Suprapubic skin (tissue), 4 donors: ENCODE data around the gene CDH4.

Experiments used
- POLR2A ChIP-seq, 2 donors: fragments of 450-650 bp; IDR thresholded peaks; one replicate each; pipeline ENCODE4 v1.6.1; 2017; ENCODE audit warnings: antibody characterized with exemption in 2 of 2, mild to moderate bottlenecking in 2 of 2, moderate library complexity in 2 of 2
- POLR2AphosphoS5 ChIP-seq, 3 donors: sonication (generic); formaldehyde crosslinking; IDR thresholded peaks; one replicate each; pipeline ENCODE4 v1.6.1; 2017; ENCODE audit warnings: antibody characterized with exemption in 3 of 3
- TF ChIP-seq, protein P1 (sequence below), 2 donors: fragments of 200-600 bp in 1 of 2; fragments of 450-650 bp in 1 of 2; sonication (generic) in 1 of 2; IDR thresholded peaks; one replicate each; pipeline ENCODE4 v1.5.1; 2016 to 2019; ENCODE audit warnings: antibody characterized with exemption in 2 of 2, mild to moderate bottlenecking in 1 of 2, moderate library complexity in 1 of 2

- TF ChIP-seq POLR2AphosphoS5 (IDR thresholded peaks at IDR 0.05), result no peak
- TF ChIP-seq, protein P1, sequence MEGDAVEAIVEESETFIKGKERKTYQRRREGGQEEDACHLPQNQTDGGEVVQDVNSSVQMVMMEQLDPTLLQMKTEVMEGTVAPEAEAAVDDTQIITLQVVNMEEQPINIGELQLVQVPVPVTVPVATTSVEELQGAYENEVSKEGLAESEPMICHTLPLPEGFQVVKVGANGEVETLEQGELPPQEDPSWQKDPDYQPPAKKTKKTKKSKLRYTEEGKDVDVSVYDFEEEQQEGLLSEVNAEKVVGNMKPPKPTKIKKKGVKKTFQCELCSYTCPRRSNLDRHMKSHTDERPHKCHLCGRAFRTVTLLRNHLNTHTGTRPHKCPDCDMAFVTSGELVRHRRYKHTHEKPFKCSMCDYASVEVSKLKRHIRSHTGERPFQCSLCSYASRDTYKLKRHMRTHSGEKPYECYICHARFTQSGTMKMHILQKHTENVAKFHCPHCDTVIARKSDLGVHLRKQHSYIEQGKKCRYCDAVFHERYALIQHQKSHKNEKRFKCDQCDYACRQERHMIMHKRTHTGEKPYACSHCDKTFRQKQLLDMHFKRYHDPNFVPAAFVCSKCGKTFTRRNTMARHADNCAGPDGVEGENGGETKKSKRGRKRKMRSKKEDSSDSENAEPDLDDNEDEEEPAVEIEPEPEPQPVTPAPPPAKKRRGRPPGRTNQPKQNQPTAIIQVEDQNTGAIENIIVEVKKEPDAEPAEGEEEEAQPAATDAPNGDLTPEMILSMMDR (IDR thresholded peaks at IDR 0.05), result no peak
- no peak for TF ChIP-seq POLR2A (IDR thresholded peaks at IDR 0.05)
Observed at GRCh38 chr20:61223121-61223520, 28.9 kb upstream of the CDH4 start.
